Right atrium auricular region (tissue), 2 donors: ENCODE results near the gene SYCE1. TPM values are rescaled to one million over a fixed set of nuclear protein-coding genes. Genes with fewer than 3 reads are reported as not detected.
A peak's percentile ranks its signal among the peaks of the same experiment; 100 is the strongest.

Experiments
- DNase-seq: peaks from one replicate; pipeline ENCODE4 v3.0.0-alpha.2; 2019; ENCODE audit warnings: low spot score
- H3K27ac ChIP-seq, 2 donors: fragments of 200-600 bp; sonication (generic); 1 replicate in 1 of 2; 2 replicates in 1 of 2; pipeline ENCODE4 v1.5.1; 2016 to 2019
- H3K27me3 ChIP-seq, 2 donors: fragments of 200-600 bp; sonication (generic); one replicate each; pipeline versions ENCODE4 v1.5.1 to v1.6.0; 2017 to 2019
- H3K36me3 ChIP-seq: fragments of 200-600 bp; sonication (generic); one replicate; pipeline ENCODE4 v1.5.1; 2016
- H3K4me1 ChIP-seq, 2 donors: fragments of 200-600 bp; sonication (generic); one replicate each; pipeline versions ENCODE4 v1.5.1 to v1.6.0; 2017 to 2019
- H3K4me3 ChIP-seq, 2 donors: fragments of 200-600 bp; sonication (generic); 1 replicate in 1 of 2; 2 replicates in 1 of 2; pipeline ENCODE4 v1.5.1; 2017 to 2019; ENCODE audit warnings: mild to moderate bottlenecking in 1 of 2, moderate library complexity in 1 of 2
- H3K9me3 ChIP-seq, 2 donors: fragments of 200-600 bp; sonication (generic); one replicate each; pipeline ENCODE4 v1.5.1; 2019
- total RNA-seq, 2 donors: library from RNA; depleted of rRNA; stranded (reverse); fragments of >200 nt; gene quantifications; one replicate each; pipeline ENCODE4 v1.1.0, GENCODE V29; 2016
- TF ChIP-seq, protein P1 (sequence below), 2 donors: fragments of 200-600 bp; sonication (generic); IDR thresholded peaks; one replicate each; pipeline ENCODE4 v1.5.1; 2019; ENCODE audit warnings: antibody characterized with exemption in 2 of 2

The SYCE1 gene
- total RNA-seq, 2 donors from 2014 or later, result 1.1 TPM; not detected in 1

DNA sequence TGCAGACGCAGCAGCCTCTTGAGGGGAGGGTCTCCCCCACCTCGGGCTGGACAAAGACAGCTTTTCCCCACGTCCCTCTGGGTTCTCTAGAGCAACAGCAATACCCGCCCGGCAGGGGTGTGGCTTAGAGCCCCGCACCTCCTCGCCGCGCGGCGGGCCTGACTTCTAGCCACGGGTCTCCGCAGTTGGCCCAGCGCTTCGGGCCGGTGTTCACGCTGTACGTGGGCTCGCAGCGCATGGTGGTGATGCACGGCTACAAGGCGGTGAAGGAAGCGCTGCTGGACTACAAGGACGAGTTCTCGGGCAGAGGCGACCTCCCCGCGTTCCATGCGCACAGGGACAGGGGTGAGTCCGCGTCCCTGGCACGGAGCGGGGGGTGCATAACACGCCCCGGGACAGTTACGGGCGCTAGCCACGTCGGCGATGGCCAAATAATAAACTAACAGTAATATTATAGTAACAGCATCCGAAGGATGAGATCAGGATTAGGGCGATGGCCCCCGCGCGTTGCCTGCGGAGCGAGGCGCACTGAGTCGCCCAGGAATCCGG lies 37.0 kb downstream of the SYCE1 start:
- TF ChIP-seq, protein P1, sequence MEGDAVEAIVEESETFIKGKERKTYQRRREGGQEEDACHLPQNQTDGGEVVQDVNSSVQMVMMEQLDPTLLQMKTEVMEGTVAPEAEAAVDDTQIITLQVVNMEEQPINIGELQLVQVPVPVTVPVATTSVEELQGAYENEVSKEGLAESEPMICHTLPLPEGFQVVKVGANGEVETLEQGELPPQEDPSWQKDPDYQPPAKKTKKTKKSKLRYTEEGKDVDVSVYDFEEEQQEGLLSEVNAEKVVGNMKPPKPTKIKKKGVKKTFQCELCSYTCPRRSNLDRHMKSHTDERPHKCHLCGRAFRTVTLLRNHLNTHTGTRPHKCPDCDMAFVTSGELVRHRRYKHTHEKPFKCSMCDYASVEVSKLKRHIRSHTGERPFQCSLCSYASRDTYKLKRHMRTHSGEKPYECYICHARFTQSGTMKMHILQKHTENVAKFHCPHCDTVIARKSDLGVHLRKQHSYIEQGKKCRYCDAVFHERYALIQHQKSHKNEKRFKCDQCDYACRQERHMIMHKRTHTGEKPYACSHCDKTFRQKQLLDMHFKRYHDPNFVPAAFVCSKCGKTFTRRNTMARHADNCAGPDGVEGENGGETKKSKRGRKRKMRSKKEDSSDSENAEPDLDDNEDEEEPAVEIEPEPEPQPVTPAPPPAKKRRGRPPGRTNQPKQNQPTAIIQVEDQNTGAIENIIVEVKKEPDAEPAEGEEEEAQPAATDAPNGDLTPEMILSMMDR (IDR thresholded peaks at IDR 0.05), result no peak
- peaks cover 6 to 24% of the 10 kb centered on the region in 2 donors for H3K27me3 ChIP-seq
- H3K27ac ChIP-seq, result no peak overlapping the region
- H3K36me3 ChIP-seq, result no peaks in the 10 kb centered on the region
- peak overlapping the region in 1 of 2 donors; percentile 41 for H3K4me3 ChIP-seq
- peaks cover 0 to 13% of the 10 kb centered on the region in 2 donors for H3K9me3 ChIP-seq
- DNase-seq, result no peak
- H3K4me1 ChIP-seq, result peaks cover 0 to 24% of the 10 kb centered on the region in 2 donors

DNA sequence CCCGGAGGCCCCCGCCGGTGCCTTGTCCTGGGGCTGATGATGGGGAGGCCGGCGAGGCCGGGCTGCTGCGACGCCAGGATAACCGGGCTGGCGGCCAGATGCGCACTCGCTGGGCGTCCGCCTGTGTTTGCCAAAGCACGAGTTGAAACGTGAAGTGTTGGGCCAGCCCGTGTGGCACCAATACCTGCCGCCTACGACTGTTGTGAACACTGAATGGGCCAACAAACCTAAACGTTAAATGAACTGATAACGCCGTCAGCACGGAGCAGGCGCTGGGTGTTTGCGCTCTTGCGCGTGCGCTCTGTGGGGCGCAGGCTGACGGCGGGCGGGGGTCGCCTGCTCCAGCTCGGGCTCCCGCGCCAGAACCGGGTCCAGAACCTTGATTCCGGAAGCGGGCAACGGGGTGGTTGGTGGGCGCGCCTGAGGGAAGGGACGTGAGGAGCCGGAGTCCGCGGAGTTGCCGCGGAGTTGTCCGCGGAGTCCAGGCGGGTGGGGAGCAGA lies 37.6 kb downstream of the SYCE1 start:
- DNase-seq, result no peak
- peaks cover 0 to 19% of the 10 kb centered on the region in 2 donors for H3K9me3 ChIP-seq
- peaks cover 0 to 24% of the 10 kb centered on the region in 2 donors for H3K4me1 ChIP-seq
- peaks cover 6 to 24% of the 10 kb centered on the region in 2 donors for H3K27me3 ChIP-seq
- H3K4me3 ChIP-seq, result peak overlapping the region in 1 of 2 donors; percentile 41
- no peaks in the 10 kb centered on the region for H3K36me3 ChIP-seq
- TF ChIP-seq, protein P1 (IDR thresholded peaks at IDR 0.05), result no peak
- H3K27ac ChIP-seq, result no peak overlapping the region

DNA sequence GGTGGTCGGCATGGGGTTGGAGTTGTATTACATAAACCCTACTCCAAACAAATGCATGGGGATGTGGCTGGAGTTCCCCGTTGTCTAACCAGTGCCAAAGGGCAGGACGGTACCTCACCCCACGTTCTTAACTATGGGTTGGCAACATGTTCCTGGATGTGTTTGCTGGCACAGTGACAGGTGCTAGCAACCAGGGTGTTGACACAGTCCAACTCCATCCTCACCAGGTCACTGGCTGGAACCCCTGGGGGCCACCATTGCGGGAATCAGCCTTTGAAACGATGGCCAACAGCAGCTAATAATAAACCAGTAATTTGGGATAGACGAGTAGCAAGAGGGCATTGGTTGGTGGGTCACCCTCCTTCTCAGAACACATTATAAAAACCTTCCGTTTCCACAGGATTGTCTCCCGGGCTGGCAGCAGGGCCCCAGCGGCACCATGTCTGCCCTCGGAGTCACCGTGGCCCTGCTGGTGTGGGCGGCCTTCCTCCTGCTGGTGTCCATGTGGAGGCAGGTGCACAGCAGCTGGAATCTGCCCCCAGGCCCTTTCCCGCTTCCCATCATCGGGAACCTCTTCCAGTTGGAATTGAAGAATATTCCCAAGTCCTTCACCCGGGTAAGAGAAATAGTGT lies 38.3 kb downstream of the SYCE1 start, which contains the start of gene CYP2E1:
Gene CYP2E1, plus strand, starts transcription at position 407 of the 632 bp plus-strand sequence. Its CDS starts 33 bp downstream, at position 440.
- DNase-seq, result no peak
- TF ChIP-seq, protein P1 (IDR thresholded peaks at IDR 0.05), result no peak
- Histone ChIP-seq H3K4me3 (peak within 1 kb of the TSS in 1 of 2 donors; percentile 41), H3K27ac (no peak within 1 kb of the TSS), H3K9me3 (peaks cover 0 to 19% of the 10 kb centered on the region in 2 donors), H3K36me3 (no peaks in the 10 kb centered on the region), H3K27me3 (peaks cover 6 to 24% of the 10 kb centered on the region in 2 donors), H3K4me1 (peaks cover 0 to 24% of the 10 kb centered on the region in 2 donors)

DNA sequence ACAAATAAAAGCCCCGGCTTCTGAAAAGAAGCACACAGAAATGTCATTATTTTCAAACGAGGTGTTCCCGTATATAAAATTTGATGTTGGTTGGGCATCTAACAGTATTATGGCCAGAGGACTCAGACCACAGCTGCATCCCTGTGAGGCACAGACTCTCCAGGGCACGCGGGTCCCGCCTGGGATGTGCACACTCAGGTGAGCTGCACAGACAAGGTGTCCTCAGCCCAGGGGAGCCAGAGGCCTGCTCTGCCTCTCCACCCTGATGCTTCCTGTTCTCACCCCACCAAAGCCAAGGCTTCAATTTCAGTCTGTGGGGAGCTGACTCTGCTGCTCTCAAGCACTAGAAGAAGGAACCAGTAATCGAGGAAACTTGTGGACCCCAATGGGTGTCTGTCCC lies 39.9 kb downstream of the SYCE1 start:
- H3K4me3 ChIP-seq, result no peak overlapping the region
- peaks cover 0 to 19% of the 10 kb centered on the region in 2 donors for H3K9me3 ChIP-seq
- H3K27ac ChIP-seq, result no peak overlapping the region
- no peak for DNase-seq
- H3K36me3 ChIP-seq, result no peaks in the 10 kb centered on the region
- TF ChIP-seq, protein P1 (IDR thresholded peaks at IDR 0.05), result no peak
- peaks cover 0 to 24% of the 10 kb centered on the region in 2 donors for H3K4me1 ChIP-seq
- peaks cover 3 to 17% of the 10 kb centered on the region in 2 donors for H3K27me3 ChIP-seq

DNA sequence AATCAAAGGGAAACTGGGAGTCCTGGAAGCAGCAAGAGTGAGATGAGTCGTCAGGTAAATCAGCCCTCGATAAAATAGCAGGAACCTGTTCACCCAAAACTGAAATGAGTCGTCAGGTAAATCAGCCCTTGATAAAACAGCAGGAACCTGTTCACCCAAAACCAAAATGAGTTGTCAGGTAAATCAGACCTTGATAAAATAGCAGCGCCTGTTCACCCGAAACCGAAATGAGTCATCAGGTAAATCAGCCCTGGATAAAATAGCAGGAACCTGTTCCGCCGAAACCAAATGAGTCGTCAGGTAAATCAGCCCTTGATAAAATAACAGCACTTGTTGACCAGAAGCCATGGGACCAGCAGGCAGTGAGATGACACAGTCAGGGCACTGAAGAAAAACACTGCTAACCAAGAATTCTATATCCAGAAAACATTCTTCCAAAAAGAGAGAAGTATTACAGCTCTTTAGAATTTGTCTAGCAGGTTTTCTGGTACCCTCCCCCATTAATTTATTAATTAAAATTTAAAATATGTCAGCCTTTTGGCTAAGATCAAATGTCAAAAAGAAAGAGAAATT lies 41.7 kb downstream of the SYCE1 start:
- H3K36me3 ChIP-seq, result no peaks in the 10 kb centered on the region
- DNase-seq, result no peak
- peaks cover 0 to 14% of the 10 kb centered on the region in 2 donors for H3K27me3 ChIP-seq
- TF ChIP-seq, protein P1 (IDR thresholded peaks at IDR 0.05), result no peak
- no peak overlapping the region for H3K4me3 ChIP-seq
- peaks cover 0 to 19% of the 10 kb centered on the region in 2 donors for H3K9me3 ChIP-seq
- no peak overlapping the region for H3K27ac ChIP-seq
- peaks cover 0 to 19% of the 10 kb centered on the region in 2 donors for H3K4me1 ChIP-seq
